ENCODE measurements around the gene GFPT1.

GFPT1 gene

GRCh38 chr2:69395866-69396265 is 8.8 kb upstream of the GFPT1 start:
- TF ChIP-seq, protein P1, sequence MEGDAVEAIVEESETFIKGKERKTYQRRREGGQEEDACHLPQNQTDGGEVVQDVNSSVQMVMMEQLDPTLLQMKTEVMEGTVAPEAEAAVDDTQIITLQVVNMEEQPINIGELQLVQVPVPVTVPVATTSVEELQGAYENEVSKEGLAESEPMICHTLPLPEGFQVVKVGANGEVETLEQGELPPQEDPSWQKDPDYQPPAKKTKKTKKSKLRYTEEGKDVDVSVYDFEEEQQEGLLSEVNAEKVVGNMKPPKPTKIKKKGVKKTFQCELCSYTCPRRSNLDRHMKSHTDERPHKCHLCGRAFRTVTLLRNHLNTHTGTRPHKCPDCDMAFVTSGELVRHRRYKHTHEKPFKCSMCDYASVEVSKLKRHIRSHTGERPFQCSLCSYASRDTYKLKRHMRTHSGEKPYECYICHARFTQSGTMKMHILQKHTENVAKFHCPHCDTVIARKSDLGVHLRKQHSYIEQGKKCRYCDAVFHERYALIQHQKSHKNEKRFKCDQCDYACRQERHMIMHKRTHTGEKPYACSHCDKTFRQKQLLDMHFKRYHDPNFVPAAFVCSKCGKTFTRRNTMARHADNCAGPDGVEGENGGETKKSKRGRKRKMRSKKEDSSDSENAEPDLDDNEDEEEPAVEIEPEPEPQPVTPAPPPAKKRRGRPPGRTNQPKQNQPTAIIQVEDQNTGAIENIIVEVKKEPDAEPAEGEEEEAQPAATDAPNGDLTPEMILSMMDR (conservative IDR thresholded peaks at IDR 0.05; ENCODE audit: low read depth), result no peak
- CTCF ChIA-PET, result no interaction called here
- DNase-seq (ENCODE audit: low spot score), result no peak
- POLR2A ChIA-PET (ENCODE audit: low non-redundant PET), result no interaction called here
- H3K27ac ChIP-seq, result no peak overlapping the region

- CTCF ChIA-PET, result interaction anchor here (0.6 to 0.7 kb wide), 2 partner anchors 65 to 468 kb away, joined by 3 to 4 read pairs; no protein-coding TSS in a partner anchor
These were observed 6.9 kb upstream of the GFPT1 start for GRCh38 chr2:69393963-69394362.

DNA sequence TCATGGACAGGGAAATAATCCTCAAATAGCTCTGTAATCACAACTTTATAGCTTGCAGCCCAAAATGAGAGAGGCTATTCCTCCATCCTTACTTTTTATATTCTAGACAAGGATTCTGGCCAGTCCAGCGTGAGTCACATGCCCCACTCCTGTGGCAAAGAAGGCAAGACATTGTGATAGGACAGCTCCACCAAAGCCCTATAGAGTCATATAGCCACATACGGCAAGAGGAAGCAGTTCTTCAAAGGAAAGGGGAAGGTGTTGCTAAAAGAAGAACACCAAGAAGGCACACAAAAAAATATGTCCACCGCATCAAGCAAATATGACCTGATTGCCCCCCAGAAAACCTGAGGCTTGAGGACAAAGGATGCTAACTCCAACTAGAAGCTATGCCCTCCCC is 3.4 kb upstream of the GFPT1 start:
- TF ChIP-seq, protein P1 (conservative IDR thresholded peaks at IDR 0.05; ENCODE audit: low read depth), result no peak
- no peak overlapping the region for H3K27ac ChIP-seq
- CTCF ChIA-PET, result interaction anchor here (0.6 to 1.1 kb wide), 2 partner anchors 7 to 9 kb away, joined by 4 to 5 read pairs; no protein-coding TSS in a partner anchor
- DNase-seq (ENCODE audit: low spot score), result no peak
- POLR2A ChIA-PET (ENCODE audit: low non-redundant PET), result no interaction called here

More at GRCh38 chr2:69393963-69394362, 6.9 kb upstream of the GFPT1 start:
- no peak for DNase-seq (ENCODE audit: low spot score)
- TF ChIP-seq, protein P1 (conservative IDR thresholded peaks at IDR 0.05; ENCODE audit: low read depth), result no peak
- H3K27ac ChIP-seq, result no peak overlapping the region
- POLR2A ChIA-PET (ENCODE audit: low non-redundant PET), result no interaction called here

DNA sequence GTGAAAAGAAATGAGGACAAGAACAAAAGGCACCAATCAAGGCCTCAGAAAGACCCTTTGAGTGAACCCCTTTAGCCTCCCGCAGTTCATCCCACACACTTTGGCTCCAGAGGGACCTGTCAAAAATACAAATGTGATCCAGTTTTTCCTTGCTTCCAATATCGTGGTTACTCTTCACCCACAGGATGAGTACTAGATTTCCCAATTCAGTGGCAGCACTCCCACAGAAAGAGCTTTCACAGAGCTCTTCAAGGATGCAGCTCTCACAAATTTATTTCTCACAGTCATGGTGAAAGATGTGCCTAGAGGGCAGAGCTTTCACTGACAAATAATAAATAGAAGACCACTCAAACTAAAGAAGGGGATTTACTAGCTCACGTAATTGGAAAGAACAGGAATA is 3.0 kb upstream of the GFPT1 start:
- DNase-seq (ENCODE audit: low spot score), result no peak
- CTCF ChIA-PET, result interaction anchor here (0.6 to 1.1 kb wide), 2 partner anchors 8 to 10 kb away, joined by 4 to 5 read pairs; no protein-coding TSS in a partner anchor
- H3K27ac ChIP-seq, result no peak overlapping the region
- POLR2A ChIA-PET (ENCODE audit: low non-redundant PET), result no interaction called here
- TF ChIP-seq, protein P1 (conservative IDR thresholded peaks at IDR 0.05; ENCODE audit: low read depth), result no peak

DNA sequence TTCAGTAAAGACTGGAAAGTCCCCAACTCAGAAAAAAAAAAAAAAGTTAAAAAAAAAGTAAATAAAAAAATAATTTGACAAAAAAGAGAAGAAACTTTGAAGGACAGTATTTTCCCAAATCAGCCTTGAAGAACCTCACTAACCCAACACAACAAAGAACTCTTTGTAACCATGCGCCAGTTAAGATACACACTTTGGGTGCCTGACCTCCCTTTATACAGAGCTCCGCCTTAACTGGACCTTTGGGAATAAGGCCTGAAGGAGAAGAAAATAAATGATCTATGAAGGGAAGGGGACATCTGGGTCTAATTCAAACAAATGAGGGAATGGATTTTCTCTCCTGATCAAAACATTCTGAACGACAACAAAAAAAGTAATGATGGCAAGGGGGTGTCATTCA is 2.2 kb upstream of the GFPT1 start:
- TF ChIP-seq, protein P1 (conservative IDR thresholded peaks at IDR 0.05; ENCODE audit: low read depth), result no peak
- POLR2A ChIA-PET (ENCODE audit: low non-redundant PET), result no interaction called here
- no peak for DNase-seq (ENCODE audit: low spot score)
- CTCF ChIA-PET, result no interaction called here
- no peak overlapping the region for H3K27ac ChIP-seq

- CTCF ChIA-PET, result no interaction called here
- POLR2A ChIA-PET (ENCODE audit: low non-redundant PET), result no interaction called here
- DNase-seq (ENCODE audit: low spot score), result no peak
- TF ChIP-seq, protein P1 (conservative IDR thresholded peaks at IDR 0.05; ENCODE audit: low read depth), result no peak
- peak overlapping the region; percentile 79 for H3K27ac ChIP-seq
These were observed 899 bp upstream of the GFPT1 start for GRCh38 chr2:69387770-69388481.

All from RWPE1 (cell line).